A549 (cell line): ENCODE results near the gene SHE. TPM values are rescaled to one million over a fixed set of nuclear protein-coding genes. Genes with fewer than 3 reads are reported as not detected.

Experiments used
- ATAC-seq, 2 experiments: fragments of 200-7000 bp in 1 of 2; fragments of >200 bp in 1 of 2; cut with Nextera tagmentation in 1 of 2; cut with Tn5 transposase in 1 of 2; 3 replicates each; pipeline versions ENCODE4 v1.8.0 to v1.9.1; 2018 to 2020; ENCODE audit warnings: mild to moderate bottlenecking in 1 of 2, moderate library complexity in 1 of 2
- CTCF ChIA-PET: fragments of 300-600 bp; sonication (Branson Sonifier 250); formaldehyde crosslinking; extraction: SDS; loops from one replicate; lab custom pipeline; 2021; ENCODE audit warnings: antibody characterized with exemption, inconsistent platforms; lab: Yijun Ruan, JAX
- POLR2A ChIA-PET: fragments of 350-600 bp; formaldehyde crosslinking; extraction: SDS; loops from one replicate; lab custom pipeline; 2021; ENCODE audit warnings: antibody characterized with exemption, inconsistent platforms; lab: Yijun Ruan, JAX
- DNase-seq, 2 experiments: peaks; one replicate each; pipeline versions ENCODE4 v3.0.0 to v3.0.0-alpha.2; 2011 to 2016; ENCODE audit warnings: low read depth in 1 of 2, low spot score in 1 of 2
- FAIRE-seq: peaks from 2 replicates; lab custom pipeline; 2011; peaks lifted over from hg19 to GRCh38; lab: Jason Lieb, UNC
- H3K27ac ChIP-seq, 2 experiments: fragments of >200 bp; sonication (Bioruptor Twin); formaldehyde crosslinking; 3 replicates each; pipeline ENCODE4 v1.5.1; 2016 to 2017
- H3K4me1 ChIP-seq: fragments of >200 bp; sonication (Bioruptor Twin); formaldehyde crosslinking; 3 replicates; pipeline ENCODE4 v1.6.1; 2016
- H3K4me2 ChIP-seq: fragments of >200 bp; sonication (Bioruptor Twin); formaldehyde crosslinking; 3 replicates; pipeline ENCODE4 v1.6.1; 2016
- H3K4me3 ChIP-seq: fragments of >200 bp; sonication (Bioruptor Twin); formaldehyde crosslinking; 3 replicates; pipeline ENCODE4 v1.5.1; 2016
- H3K9me3 ChIP-seq: fragments of >200 bp; sonication (Bioruptor Twin); formaldehyde crosslinking; 3 replicates; pipeline ENCODE4 v1.6.1; 2016
- CEBPB ChIP-seq, 2 experiments: fragments of >200 bp in 1 of 2; sonication (Bioruptor Twin) in 1 of 2; formaldehyde crosslinking in 1 of 2; IDR thresholded peaks; 2 replicates each; pipeline ENCODE4 v1.6.1; 2012 to 2016
- CHD4 ChIP-seq: fragments of 200-600 bp; sonication (generic); IDR thresholded peaks from 2 replicates; pipeline ENCODE4 v1.6.1; 2016; ENCODE audit warnings: antibody characterized with exemption, mild to moderate bottlenecking, borderline replicate concordance
- EP300 ChIP-seq, 2 experiments: fragments of >200 bp; sonication (Bioruptor Twin); formaldehyde crosslinking; IDR thresholded peaks; 2 replicates in 1 of 2; 3 replicates in 1 of 2; pipeline ENCODE4 v1.6.1; 2016 to 2017
- FOSL2 ChIP-seq, 2 experiments: fragments of 450-650 bp in 1 of 2; fragments of >200 bp in 1 of 2; sonication (Bioruptor Twin) in 1 of 2; formaldehyde crosslinking; IDR thresholded peaks; 2 replicates each; pipeline versions ENCODE4 v1.5.0 to v1.6.1; 2016 to 2020; ENCODE audit warnings: mild to moderate bottlenecking in 1 of 2, moderate library complexity in 1 of 2
- FOXS1 ChIP-seq: fragments of 250-450 bp; sonication (Bioruptor Pico); IDR thresholded peaks from 2 replicates; pipeline ENCODE4 v1.5.0; 2020; ENCODE audit warnings: mild to moderate bottlenecking, moderate library complexity
- GATA3 ChIP-seq: IDR thresholded peaks from 2 replicates; pipeline ENCODE4 v1.6.1; 2012; ENCODE audit warnings: borderline replicate concordance
- HEYL ChIP-seq: fragments of 250-450 bp; sonication (Bioruptor Pico); IDR thresholded peaks from 2 replicates; pipeline ENCODE4 v1.8.0; 2021; ENCODE audit warnings: mild to moderate bottlenecking, moderate library complexity
- HOXA7 ChIP-seq: fragments of 250-450 bp; sonication (Bioruptor Pico); IDR thresholded peaks from 2 replicates; pipeline ENCODE4 v1.5.0; 2020; ENCODE audit warnings: mild to moderate bottlenecking, moderate library complexity
- JUN ChIP-seq, 2 experiments: fragments of >200 bp; sonication (Bioruptor Twin); formaldehyde crosslinking; IDR thresholded peaks; 2 replicates in 1 of 2; 3 replicates in 1 of 2; pipeline ENCODE4 v1.6.1; 2016 to 2017
- JUNB ChIP-seq: fragments of >200 bp; sonication (Bioruptor Twin); formaldehyde crosslinking; IDR thresholded peaks from 2 replicates; pipeline ENCODE4 v1.6.1; 2016
- KDM1A ChIP-seq: fragments of 200-600 bp; sonication (generic); IDR thresholded peaks from 2 replicates; pipeline ENCODE4 v1.6.1; 2016; ENCODE audit warnings: low read depth, mild to moderate bottlenecking
- MAFK ChIP-seq: fragments of 450-650 bp; IDR thresholded peaks from 2 replicates; pipeline ENCODE4 v1.6.1; 2014; ENCODE audit not compliant: partially characterized antibody
- POLR2AphosphoS2 ChIP-seq: conservative IDR thresholded peaks from 2 replicates; pipeline ENCODE4 v1.6.1; 2012; ENCODE audit warnings: low read length, improper control_type of control experiment, inconsistent platforms
- RFX5 ChIP-seq: fragments of 450-650 bp; IDR thresholded peaks from 2 replicates; pipeline ENCODE4 v1.7.1; 2014; ENCODE audit warnings: antibody characterized with exemption, mild to moderate bottlenecking, moderate library complexity
- RNF2 ChIP-seq: fragments of 200-600 bp; sonication (generic); IDR thresholded peaks from 2 replicates; pipeline ENCODE4 v1.6.1; 2016; ENCODE audit warnings: low read depth, mild to moderate bottlenecking, antibody characterized with exemption, moderate library complexity, borderline replicate concordance
- SMC3 ChIP-seq: fragments of >200 bp; sonication (Bioruptor Twin); formaldehyde crosslinking; IDR thresholded peaks from 3 replicates; pipeline ENCODE4 v1.6.1; 2018; ENCODE audit warnings: inconsistent platforms
- SREBF2 ChIP-seq: fragments of 450-650 bp; IDR thresholded peaks from 2 replicates; pipeline ENCODE4 v1.6.1; 2014; ENCODE audit warnings: mild to moderate bottlenecking, moderate library complexity
- ZFP36 ChIP-seq: fragments of 450-650 bp; IDR thresholded peaks from 2 replicates; pipeline ENCODE4 v1.6.1; 2014; ENCODE audit warnings: borderline replicate concordance; ENCODE audit not compliant: partially characterized antibody
- ZSCAN20 ChIP-seq: fragments of 250-450 bp; sonication (Bioruptor Pico); IDR thresholded peaks from 2 replicates; pipeline ENCODE4 v1.8.0; 2022; ENCODE audit warnings: mild to moderate bottlenecking, moderate library complexity
- WGBS: methylation state at CpG from one replicate; pipeline ENCODE4 v1.1.6; 2017; ENCODE audit errors: missing lambda C conversion rate; 5-methylcytosine and 5-hydroxymethylcytosine counted together
- polyA plus RNA-seq, 4 experiments: library from polyadenylated mRNA; depleted of rRNA in 3 of 4; stranded (reverse); fragments of >200 nt; fragmentation: RNase III in 1 of 4; extraction: RNeasy Plus Mini Kit Qiagen cat#74134 plus additional on column Dnase treatment in 1 of 4; gene quantifications; 2 replicates in 3 of 4; 3 replicates in 1 of 4; pipeline ENCODE4 v1.2.3, GENCODE V29; 2011 to 2017
- TF ChIP-seq, protein P1 (sequence below): fragments of >200 bp; sonication (Bioruptor Twin); formaldehyde crosslinking; IDR thresholded peaks from 2 replicates; pipeline ENCODE4 v1.6.1; 2016
- TF ChIP-seq, protein P2 (sequence below): fragments of >200 bp; sonication (Bioruptor Twin); formaldehyde crosslinking; IDR thresholded peaks from 3 replicates; pipeline ENCODE4 v1.5.1; 2016
- TF ChIP-seq, protein P3 (sequence below): fragments of 250-450 bp; sonication (Bioruptor Pico); IDR thresholded peaks from 2 replicates; pipeline ENCODE4 v1.5.0; 2021; ENCODE audit warnings: mild to moderate bottlenecking, moderate library complexity, borderline replicate concordance
- TF ChIP-seq, protein P4 (sequence below): IDR thresholded peaks from 2 replicates; pipeline ENCODE4 v1.6.1; 2012
- TF ChIP-seq, protein P5 (sequence below): IDR thresholded peaks from 2 replicates; pipeline ENCODE4 v1.6.1; 2012
- TF ChIP-seq, protein P6 (sequence below): fragments of >200 bp; sonication (Bioruptor Twin); formaldehyde crosslinking; IDR thresholded peaks from 3 replicates; pipeline ENCODE4 v1.6.1; 2016

SHE gene
- polyA plus RNA-seq, 2 of the 4 experiments (the other 2 are of a cell fraction), result 0.03 TPM; not detected in 1

DNA sequence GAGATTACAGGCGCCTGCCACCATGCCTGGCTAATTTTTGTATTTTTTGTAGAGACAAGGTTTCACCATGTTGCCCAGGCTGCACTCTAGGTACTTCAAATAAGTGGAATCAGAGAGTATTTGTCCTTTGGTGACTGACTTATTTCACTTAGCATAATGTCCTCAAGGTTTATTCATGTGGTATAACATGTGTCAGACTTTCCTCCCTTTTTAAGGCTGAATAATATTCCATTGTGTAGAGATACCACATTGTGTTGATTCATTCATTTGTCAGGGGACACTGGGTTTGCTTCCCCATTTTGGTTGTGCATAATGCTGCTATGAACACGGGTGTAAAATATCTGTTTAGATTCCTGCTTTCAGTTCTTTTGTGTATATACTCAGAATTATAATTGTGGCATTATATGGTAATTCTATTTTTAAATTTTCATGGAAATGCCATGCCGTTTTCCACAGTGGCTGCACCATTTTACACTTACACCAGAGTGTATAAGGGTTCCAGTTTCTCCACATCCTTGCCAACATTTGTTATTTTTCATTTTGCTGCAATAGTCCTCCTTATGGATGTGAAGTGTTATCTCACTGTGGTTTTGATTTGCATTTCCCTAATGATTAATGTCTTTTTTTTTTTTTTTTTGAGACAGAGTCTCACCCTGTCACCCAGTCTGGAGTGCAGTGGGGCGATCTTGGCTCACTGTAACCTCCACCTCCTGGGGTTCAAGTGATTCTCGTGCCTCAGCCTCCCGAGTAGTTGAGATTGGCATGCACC lies 62.0 kb downstream of the SHE start:
- Histone ChIP-seq H3K4me3 (no peak overlapping the region), H3K4me1 (peaks cover 33% of the 10 kb centered on the region), H3K9me3 (no peaks in the 10 kb centered on the region), H3K27ac (peak overlapping the region; percentile 6 to 61; a peak in 3 of 6 replicates), H3K4me2 (peak overlapping the region; percentile 3; the same call in 1 of the 3 replicates)
- DNase-seq (no peak), FAIRE-seq (no peak)
- 79% methylated on average over 6 of the region's 6 CpGs for WGBS
- ChIA-PET POLR2A (no interaction called here), CTCF (interaction anchor here (1.1 to 2.0 kb wide), 4 partner anchors 35 to 111 kb away, joined by 3 to 9 read pairs (median 4); partner anchors contain the start of gene IL6R)
- TF ChIP-seq GATA3 (no peak), MAFK (no peak), SREBF2 (no peak), HEYL (CRISPR knock-in tag) (no peak), CEBPB (IDR thresholded peaks at IDR 0.05) (no peak)
- TF ChIP-seq, all 56 proteins: peak for 0
- no peak for ATAC-seq

DNA sequence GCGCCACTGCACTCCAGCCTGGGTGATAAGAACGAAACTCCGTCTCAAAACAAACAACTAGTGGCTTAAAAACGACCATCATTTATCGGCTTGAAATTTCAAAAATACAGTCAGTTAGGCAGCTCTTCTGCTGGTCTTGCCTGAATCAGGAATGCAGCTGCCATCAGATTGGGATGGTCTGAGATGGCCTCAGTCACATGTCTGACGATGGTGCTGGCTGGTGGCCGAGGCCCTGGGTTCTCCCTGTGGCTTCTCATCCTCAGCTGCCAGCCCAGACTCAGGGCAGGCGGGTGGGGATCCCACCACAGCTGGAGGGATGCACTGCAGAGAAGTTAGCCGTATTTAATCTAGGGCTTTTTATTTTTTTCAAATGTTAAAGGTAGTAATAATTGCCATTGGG lies 65.8 kb downstream of the SHE start:
- CTCF ChIA-PET, result interaction anchor here (0.7 to 1.3 kb wide), 2 partner anchors 10 to 11 kb away, joined by 5 read pairs; no protein-coding TSS in a partner anchor
- Histone ChIP-seq H3K9me3 (no peaks in the 10 kb centered on the region), H3K4me1 (peaks cover 22% of the 10 kb centered on the region; the same call in 2 of the 3 replicates), H3K27ac (no peak overlapping the region), H3K4me3 (no peak overlapping the region), H3K4me2 (no peak overlapping the region)
- no peak for ATAC-seq
- WGBS, result 85% methylated on average over 9 of the region's 9 CpGs
- POLR2A ChIA-PET, result no interaction called here
- no peak for DNase-seq
- FAIRE-seq, result no peak
- TF ChIP-seq POLR2AphosphoS2 (no peak), SMC3 (no peak), ZSCAN20 (CRISPR knock-in tag) (no peak), RFX5 (no peak), ZFP36 (no peak), FOSL2 (IDR thresholded peaks at IDR 0.05) (no peak), FOSL2 (CRISPR knock-in tag; IDR thresholded peaks at IDR 0.05) (no peak), MAFK (no peak), KDM1A (no peak), FOXS1 (CRISPR knock-in tag) (no peak)
- TF ChIP-seq, protein P1, sequence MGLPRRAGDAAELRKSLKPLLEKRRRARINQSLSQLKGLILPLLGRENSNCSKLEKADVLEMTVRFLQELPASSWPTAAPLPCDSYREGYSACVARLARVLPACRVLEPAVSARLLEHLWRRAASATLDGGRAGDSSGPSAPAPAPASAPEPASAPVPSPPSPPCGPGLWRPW, result no peak
- TF ChIP-seq, protein P2, sequence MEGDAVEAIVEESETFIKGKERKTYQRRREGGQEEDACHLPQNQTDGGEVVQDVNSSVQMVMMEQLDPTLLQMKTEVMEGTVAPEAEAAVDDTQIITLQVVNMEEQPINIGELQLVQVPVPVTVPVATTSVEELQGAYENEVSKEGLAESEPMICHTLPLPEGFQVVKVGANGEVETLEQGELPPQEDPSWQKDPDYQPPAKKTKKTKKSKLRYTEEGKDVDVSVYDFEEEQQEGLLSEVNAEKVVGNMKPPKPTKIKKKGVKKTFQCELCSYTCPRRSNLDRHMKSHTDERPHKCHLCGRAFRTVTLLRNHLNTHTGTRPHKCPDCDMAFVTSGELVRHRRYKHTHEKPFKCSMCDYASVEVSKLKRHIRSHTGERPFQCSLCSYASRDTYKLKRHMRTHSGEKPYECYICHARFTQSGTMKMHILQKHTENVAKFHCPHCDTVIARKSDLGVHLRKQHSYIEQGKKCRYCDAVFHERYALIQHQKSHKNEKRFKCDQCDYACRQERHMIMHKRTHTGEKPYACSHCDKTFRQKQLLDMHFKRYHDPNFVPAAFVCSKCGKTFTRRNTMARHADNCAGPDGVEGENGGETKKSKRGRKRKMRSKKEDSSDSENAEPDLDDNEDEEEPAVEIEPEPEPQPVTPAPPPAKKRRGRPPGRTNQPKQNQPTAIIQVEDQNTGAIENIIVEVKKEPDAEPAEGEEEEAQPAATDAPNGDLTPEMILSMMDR, result no peak

DNA sequence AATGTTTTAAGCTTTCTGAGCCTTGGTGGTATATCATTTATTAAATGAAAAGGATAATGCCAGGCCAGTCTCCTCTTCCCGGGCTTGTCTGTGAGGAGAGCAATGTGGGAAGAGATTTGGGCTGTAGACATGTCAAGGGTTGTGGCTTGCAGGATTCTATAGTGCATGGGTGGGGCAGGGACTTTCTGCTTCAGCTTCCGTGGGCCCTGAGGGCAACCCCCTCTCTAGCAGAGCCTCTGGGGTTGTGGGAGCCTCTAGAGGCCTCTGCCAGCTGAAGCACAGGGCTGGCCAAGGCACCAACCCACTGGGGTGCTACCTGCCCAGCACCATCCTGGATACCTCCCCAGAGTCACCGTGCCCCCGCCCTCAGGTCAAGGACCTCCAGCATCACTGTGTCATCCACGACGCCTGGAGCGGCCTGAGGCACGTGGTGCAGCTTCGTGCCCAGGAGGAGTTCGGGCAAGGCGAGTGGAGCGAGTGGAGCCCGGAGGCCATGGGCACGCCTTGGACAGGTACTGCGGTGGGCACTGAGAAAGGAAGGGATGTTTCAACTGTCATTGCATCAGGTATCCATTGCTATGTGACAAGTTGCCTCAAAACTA lies 66.5 kb downstream of the SHE start:
- CTCF ChIA-PET, result interaction anchor here (0.7 to 1.6 kb wide), 5 partner anchors 9 to 111 kb away, joined by 3 to 5 read pairs (median 3); no protein-coding TSS in a partner anchor
- no peak for FAIRE-seq
- TF ChIP-seq FOXS1 (CRISPR knock-in tag) (no peak), MAFK (no peak), CHD4 (no peak), JUN (IDR thresholded peaks at IDR 0.05) (no peak), RNF2 (no peak), FOSL2 (IDR thresholded peaks at IDR 0.05) (no peak), FOSL2 (CRISPR knock-in tag; IDR thresholded peaks at IDR 0.05) (no peak), CEBPB (IDR thresholded peaks at IDR 0.05) (no peak), JUNB (no peak), EP300 (IDR thresholded peaks at IDR 0.05) (no peak), ZSCAN20 (CRISPR knock-in tag) (no peak), HOXA7 (CRISPR knock-in tag) (no peak)
- TF ChIP-seq, protein P3, sequence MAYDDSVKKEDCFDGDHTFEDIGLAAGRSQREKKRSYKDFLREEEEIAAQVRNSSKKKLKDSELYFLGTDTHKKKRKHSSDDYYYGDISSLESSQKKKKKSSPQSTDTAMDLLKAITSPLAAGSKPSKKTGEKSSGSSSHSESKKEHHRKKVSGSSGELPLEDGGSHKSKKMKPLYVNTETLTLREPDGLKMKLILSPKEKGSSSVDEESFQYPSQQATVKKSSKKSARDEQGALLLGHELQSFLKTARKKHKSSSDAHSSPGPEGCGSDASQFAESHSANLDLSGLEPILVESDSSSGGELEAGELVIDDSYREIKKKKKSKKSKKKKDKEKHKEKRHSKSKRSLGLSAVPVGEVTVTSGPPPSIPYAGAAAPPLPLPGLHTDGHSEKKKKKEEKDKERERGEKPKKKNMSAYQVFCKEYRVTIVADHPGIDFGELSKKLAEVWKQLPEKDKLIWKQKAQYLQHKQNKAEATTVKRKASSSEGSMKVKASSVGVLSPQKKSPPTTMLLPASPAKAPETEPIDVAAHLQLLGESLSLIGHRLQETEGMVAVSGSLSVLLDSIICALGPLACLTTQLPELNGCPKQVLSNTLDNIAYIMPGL (CRISPR knock-in tag), result no peak
- TF ChIP-seq, protein P4, sequence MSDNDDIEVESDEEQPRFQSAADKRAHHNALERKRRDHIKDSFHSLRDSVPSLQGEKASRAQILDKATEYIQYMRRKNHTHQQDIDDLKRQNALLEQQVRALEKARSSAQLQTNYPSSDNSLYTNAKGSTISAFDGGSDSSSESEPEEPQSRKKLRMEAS, result no peak
- TF ChIP-seq, protein P5, sequence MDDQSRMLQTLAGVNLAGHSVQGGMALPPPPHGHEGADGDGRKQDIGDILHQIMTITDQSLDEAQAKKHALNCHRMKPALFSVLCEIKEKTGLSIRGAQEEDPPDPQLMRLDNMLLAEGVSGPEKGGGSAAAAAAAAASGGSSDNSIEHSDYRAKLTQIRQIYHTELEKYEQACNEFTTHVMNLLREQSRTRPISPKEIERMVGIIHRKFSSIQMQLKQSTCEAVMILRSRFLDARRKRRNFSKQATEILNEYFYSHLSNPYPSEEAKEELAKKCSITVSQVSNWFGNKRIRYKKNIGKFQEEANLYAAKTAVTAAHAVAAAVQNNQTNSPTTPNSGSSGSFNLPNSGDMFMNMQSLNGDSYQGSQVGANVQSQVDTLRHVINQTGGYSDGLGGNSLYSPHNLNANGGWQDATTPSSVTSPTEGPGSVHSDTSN, result no peak
- TF ChIP-seq, protein P6, sequence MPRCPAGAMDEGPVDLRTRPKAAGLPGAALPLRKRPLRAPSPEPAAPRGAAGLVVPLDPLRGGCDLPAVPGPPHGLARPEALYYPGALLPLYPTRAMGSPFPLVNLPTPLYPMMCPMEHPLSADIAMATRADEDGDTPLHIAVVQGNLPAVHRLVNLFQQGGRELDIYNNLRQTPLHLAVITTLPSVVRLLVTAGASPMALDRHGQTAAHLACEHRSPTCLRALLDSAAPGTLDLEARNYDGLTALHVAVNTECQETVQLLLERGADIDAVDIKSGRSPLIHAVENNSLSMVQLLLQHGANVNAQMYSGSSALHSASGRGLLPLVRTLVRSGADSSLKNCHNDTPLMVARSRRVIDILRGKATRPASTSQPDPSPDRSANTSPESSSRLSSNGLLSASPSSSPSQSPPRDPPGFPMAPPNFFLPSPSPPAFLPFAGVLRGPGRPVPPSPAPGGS, result no peak

More for the DNA sequence above, 66.5 kb downstream of the SHE start:
- H3K27ac ChIP-seq, result no peak overlapping the region
- no peak overlapping the region for H3K4me2 ChIP-seq
- POLR2A ChIA-PET, result no interaction called here
- DNase-seq (no peak), ATAC-seq (no peak)
- 96% methylated on average over 13 of the region's 15 CpGs for WGBS
- no peak overlapping the region for H3K4me3 ChIP-seq
- H3K4me1 ChIP-seq, result peaks cover 29% of the 10 kb centered on the region; the same call in 2 of the 3 replicates
- no peaks in the 10 kb centered on the region for H3K9me3 ChIP-seq
